Uterus (tissue), 4 donors: ENCODE data around the gene TP53I13. TPM values are rescaled to one million over a fixed set of nuclear protein-coding genes. Genes with fewer than 3 reads are reported as not detected.

Source experiments
- DNase-seq, 2 donors: peaks; one replicate each; pipeline ENCODE4 v3.0.0-alpha.2; 2019 to 2020
- H3K27ac ChIP-seq, 2 donors: fragments of 200-600 bp; sonication (generic); 1 replicate in 1 of 2; 2 replicates in 1 of 2; pipeline ENCODE4 v1.5.1; 2016 to 2018
- H3K27me3 ChIP-seq, 2 donors: fragments of 200-600 bp; sonication (generic); one replicate each; pipeline ENCODE4 v1.5.1; 2018 to 2019; ENCODE audit warnings: control low read depth in 1 of 2
- H3K36me3 ChIP-seq, 2 donors: fragments of 200-600 bp; sonication (generic); one replicate each; pipeline ENCODE4 v1.5.1; 2019; ENCODE audit warnings: control low read depth in 1 of 2
- H3K4me1 ChIP-seq, 2 donors: fragments of 200-600 bp; sonication (generic); one replicate each; pipeline ENCODE4 v1.5.1; 2018 to 2019; ENCODE audit warnings: control low read depth in 1 of 2
- H3K4me3 ChIP-seq, 2 donors: fragments of 200-600 bp; sonication (generic); 1 replicate in 1 of 2; 2 replicates in 1 of 2; pipeline ENCODE4 v1.5.1; 2018 to 2019; ENCODE audit warnings: mild to moderate bottlenecking in 1 of 2
- H3K9me3 ChIP-seq, 2 donors: fragments of 200-600 bp; sonication (generic); one replicate each; pipeline ENCODE4 v1.5.1; 2019; ENCODE audit warnings: control low read depth in 1 of 2
- POLR2A ChIP-seq, 2 donors: fragments of 450-650 bp; IDR thresholded peaks; one replicate each; pipeline ENCODE4 v1.6.1; 2016; ENCODE audit warnings: antibody characterized with exemption in 2 of 2, mild to moderate bottlenecking in 1 of 2, moderate library complexity in 1 of 2
- intact Hi-C: fragments of 100-400 bp; cut with DNase I; formaldehyde crosslinking; loops from one replicate; pipeline ENCODE4 v1.15.1; 2023; ENCODE audit warnings: low total_unique reads
- total RNA-seq, 4 donors: library from RNA; depleted of rRNA in 3 of 4; stranded (reverse); fragments of >200 nt in 3 of 4; gene quantifications; one replicate each; pipeline versions ENCODE4 v1.1.0 to v1.2.4, GENCODE V29; 2014 to 2023
- TF ChIP-seq, protein P1 (sequence below), 4 experiments: fragments of 200-600 bp in 2 of 4; fragments of 450-650 bp in 2 of 4; sonication (generic) in 2 of 4; IDR thresholded peaks; one replicate each; pipeline ENCODE4 v1.5.1; 2016 to 2019; ENCODE audit warnings: antibody characterized with exemption in 4 of 4, mild to moderate bottlenecking in 2 of 4, moderate library complexity in 1 of 4
- donor health status: DM: yes; HTN: yes; CAD: no.

Gene TP53I13
- total RNA-seq, 4 donors from 2014 or later: 35.6 to 50.3 (median 45.1) TPM

DNA sequence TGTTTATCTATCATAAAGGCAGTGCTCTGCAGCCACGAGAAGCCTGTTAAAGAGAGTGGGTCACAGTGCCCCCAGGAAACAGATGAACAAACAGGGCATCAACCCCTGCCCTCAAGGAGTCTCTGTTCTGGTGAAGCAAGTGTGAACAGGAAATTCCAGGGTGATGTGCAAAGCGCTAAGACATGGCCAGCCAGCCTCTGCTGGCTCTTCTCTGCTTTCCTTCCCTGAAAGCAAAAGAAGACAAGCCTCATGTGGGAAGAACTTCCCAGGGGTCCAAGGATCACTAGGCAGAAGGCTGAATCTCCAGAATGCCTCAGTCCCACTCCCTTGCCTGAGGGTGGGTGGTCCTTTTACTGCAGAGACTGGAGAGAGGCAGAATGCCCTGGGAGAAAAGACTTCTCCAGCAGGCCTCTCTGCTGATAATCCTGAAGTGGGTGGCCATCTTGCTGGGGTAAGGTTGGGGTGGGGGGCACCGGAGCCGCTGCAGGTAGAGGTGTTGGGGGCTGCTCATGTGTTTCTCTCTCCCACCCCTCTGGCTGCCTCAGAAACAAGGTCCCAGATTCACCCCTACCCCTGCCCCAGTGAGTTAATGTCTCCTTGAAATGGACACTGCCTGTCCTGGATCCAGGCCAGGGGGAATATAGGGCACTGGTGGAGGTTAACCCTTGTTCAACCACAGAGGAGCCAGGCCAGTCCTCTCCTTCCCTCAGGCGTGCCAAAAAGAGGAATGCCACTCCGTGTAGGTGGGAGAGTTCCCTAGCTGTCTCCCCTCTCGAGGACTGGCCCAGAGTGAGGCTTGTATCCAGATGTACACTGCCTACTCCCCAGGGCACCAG is 26.8 kb downstream of the TP53I13 start:
- no peaks in the 10 kb centered on the region for H3K36me3 ChIP-seq
- H3K27ac ChIP-seq: no peak overlapping the region

DNA sequence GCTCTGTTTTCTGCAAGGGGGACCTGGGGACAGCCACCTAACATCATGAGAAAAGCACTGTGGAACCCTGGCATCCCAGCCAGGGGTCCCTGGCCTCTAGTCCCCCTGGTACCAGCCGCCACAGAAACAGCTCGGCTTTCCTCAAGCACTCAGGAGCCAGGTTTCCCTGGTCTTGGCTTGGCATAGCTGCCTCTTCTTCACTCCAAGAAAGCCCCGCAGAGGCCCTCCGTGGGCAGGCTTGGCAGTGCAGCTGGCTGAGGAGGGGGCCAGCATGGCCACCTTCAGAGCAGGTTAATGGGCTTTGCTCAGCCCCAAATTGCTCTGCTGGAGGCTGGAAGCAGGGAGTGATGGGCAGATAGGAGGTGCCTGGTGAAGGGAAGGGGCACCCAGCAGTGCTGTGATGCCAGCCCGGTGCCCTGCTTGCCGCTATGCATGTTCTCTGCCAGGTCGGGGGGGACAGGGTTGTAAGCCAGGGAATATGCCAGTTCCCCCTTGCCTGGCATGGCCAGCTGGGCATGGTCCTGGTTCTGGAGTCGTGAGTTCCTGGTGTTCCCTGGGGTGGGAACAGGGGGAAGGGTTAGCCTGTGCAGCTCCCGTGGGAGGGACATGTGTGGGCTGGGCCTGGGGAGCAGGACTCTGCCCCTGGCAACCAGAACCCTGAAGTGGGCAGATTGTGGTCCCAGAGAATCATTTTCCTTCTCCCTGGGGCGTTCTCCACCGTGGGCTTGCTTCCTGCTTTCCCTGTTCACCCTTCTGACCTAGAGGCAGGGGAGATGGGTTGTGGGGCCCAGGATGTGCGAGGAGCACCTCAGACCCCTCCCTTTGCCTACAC is 27.7 kb downstream of the TP53I13 start:
- peak in 1 of 2 donors; percentile 15 for DNase-seq
- H3K9me3 ChIP-seq: no peaks in the 10 kb centered on the region
- H3K4me1 ChIP-seq: peaks cover 0 to 17% of the 10 kb centered on the region in 2 donors
- no peaks in the 10 kb centered on the region for H3K27me3 ChIP-seq
- no peak for TF ChIP-seq POLR2A (IDR thresholded peaks at IDR 0.05)
- TF ChIP-seq, protein P1, sequence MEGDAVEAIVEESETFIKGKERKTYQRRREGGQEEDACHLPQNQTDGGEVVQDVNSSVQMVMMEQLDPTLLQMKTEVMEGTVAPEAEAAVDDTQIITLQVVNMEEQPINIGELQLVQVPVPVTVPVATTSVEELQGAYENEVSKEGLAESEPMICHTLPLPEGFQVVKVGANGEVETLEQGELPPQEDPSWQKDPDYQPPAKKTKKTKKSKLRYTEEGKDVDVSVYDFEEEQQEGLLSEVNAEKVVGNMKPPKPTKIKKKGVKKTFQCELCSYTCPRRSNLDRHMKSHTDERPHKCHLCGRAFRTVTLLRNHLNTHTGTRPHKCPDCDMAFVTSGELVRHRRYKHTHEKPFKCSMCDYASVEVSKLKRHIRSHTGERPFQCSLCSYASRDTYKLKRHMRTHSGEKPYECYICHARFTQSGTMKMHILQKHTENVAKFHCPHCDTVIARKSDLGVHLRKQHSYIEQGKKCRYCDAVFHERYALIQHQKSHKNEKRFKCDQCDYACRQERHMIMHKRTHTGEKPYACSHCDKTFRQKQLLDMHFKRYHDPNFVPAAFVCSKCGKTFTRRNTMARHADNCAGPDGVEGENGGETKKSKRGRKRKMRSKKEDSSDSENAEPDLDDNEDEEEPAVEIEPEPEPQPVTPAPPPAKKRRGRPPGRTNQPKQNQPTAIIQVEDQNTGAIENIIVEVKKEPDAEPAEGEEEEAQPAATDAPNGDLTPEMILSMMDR (IDR thresholded peaks at IDR 0.05): no peak
- intact Hi-C loops: no loop called here
- no peak overlapping the region for H3K27ac ChIP-seq
- H3K4me3 ChIP-seq: no peak overlapping the region
- H3K36me3 ChIP-seq: no peaks in the 10 kb centered on the region

More for the DNA sequence above, 26.8 kb downstream of the TP53I13 start:
- Histone ChIP-seq H3K9me3 (no peaks in the 10 kb centered on the region), H3K27me3 (no peaks in the 10 kb centered on the region), H3K4me1 (peaks cover 0 to 20% of the 10 kb centered on the region in 2 donors), H3K4me3 (no peak overlapping the region)
- TF ChIP-seq, protein P1 (IDR thresholded peaks at IDR 0.05): no peak
- no peak for TF ChIP-seq POLR2A (IDR thresholded peaks at IDR 0.05)
- DNase-seq: no peak
- intact Hi-C loops: no loop called here

DNA sequence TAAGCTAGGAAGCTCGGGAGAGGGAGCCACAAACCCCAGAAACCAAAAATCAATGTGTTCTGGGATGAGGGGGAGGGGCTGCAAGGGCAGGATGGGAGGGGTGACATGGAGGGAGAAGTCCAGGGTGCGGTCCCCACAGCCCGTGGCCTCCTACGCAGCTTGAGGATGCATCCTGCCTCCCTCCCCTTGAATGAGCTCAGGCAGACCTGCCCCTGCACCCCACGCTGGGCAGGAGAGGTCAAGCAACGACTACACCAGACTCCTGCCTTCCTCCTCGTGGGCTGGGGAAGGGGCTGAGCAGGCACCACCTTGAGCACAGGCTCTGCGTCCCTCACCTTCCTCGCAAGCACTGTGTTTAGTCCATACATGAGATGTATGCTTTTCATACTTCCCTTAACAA is 28.3 kb downstream of the TP53I13 start:
- intact Hi-C loops: no loop called here
- no peaks in the 10 kb centered on the region for H3K27me3 ChIP-seq
- H3K4me1 ChIP-seq: peaks cover 0 to 16% of the 10 kb centered on the region in 2 donors
- no peak overlapping the region for H3K4me3 ChIP-seq
- TF ChIP-seq POLR2A (IDR thresholded peaks at IDR 0.05): no peak
- TF ChIP-seq, protein P1 (IDR thresholded peaks at IDR 0.05): no peak
- no peak overlapping the region for H3K27ac ChIP-seq
- H3K36me3 ChIP-seq: no peaks in the 10 kb centered on the region
- DNase-seq: peak in 1 of 2 donors; percentile 36
- no peaks in the 10 kb centered on the region for H3K9me3 ChIP-seq

DNA sequence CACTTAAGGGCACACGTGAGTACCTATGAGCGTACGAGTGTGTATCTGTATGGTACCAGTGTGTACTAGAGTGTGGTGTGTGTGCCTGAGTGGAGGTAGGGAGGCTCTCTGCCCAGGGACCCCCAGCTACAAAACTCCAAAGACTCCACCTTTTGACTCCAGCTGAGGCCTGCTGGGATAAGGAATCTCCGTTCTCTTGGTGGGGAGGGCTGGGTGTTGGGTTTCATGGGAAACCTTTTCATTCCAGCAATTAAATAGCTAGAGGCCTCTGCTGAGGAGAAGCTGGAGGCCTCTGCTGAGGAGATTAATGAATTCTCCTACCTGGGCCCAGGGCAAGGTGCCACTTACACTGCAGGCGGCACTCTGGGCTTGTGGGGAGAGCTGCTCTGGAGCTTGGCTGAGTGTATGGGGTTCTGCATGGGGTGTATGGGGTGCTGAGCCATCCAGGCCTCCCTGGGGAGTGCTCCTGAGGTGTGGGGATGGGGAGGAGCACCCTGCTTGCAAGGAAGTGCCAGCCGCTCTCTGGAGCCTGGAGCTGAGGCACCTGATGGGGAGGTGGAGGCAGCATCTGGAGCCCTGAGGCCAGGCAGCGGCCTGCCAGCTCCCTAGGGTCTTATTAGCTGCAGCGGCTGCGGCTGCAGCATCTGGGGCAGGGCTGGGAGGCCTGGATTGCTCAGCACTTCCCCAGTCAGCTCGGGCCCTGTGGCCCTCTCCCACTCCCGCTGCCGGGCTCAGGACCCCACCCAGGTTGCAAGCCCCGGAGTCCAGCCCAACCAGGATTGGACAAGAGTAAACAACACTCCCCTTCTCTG is 29.1 kb downstream of the TP53I13 start:
- Histone ChIP-seq H3K27me3 (no peaks in the 10 kb centered on the region), H3K27ac (peak overlapping the region in 1 of 2 donors; percentile 7), H3K9me3 (no peaks in the 10 kb centered on the region), H3K4me1 (peaks cover 0 to 8% of the 10 kb centered on the region in 2 donors), H3K36me3 (no peaks in the 10 kb centered on the region), H3K4me3 (no peak overlapping the region)
- intact Hi-C loops: no loop called here
- no peak for TF ChIP-seq POLR2A (IDR thresholded peaks at IDR 0.05)
- TF ChIP-seq, protein P1 (IDR thresholded peaks at IDR 0.05): no peak
- DNase-seq: peak in 1 of 2 donors; percentile 16
